Karpas-422 (cell line): ENCODE data around the gene DIAPH3. TPM values are rescaled to one million over a fixed set of nuclear protein-coding genes. Genes with fewer than 3 reads are reported as not detected.
"Not testable (repeated sequence)": the region's sequence is repeated elsewhere in the genome, so short reads cannot be mapped to it uniquely, and the experiment has no call there.

Experiments used
- DNase-seq: peaks from one replicate; pipeline ENCODE4 v3.0.0-alpha.2; 2015
- H2AFZ ChIP-seq: fragments of 200-600 bp; sonication (generic); 2 replicates; pipeline ENCODE4 v1.6.1; 2014; ENCODE audit warnings: antibody characterized with exemption, low read length, mixed read lengths
- H3K27ac ChIP-seq: fragments of 200-600 bp; sonication (generic); 2 replicates; pipeline ENCODE4 v1.5.1; 2014; ENCODE audit warnings: mild to moderate bottlenecking, low read length, moderate library complexity
- H3K27me3 ChIP-seq: fragments of 200-600 bp; sonication (generic); 2 replicates; pipeline ENCODE4 v1.6.1; 2014; ENCODE audit warnings: low read length, mixed read lengths
- H3K36me3 ChIP-seq: fragments of 200-600 bp; sonication (generic); 2 replicates; pipeline ENCODE4 v1.6.1; 2014; ENCODE audit warnings: low read length, mixed read lengths; ENCODE audit not compliant: insufficient read depth
- H3K4me1 ChIP-seq: fragments of 200-600 bp; sonication (generic); 2 replicates; pipeline ENCODE4 v1.6.1; 2014; ENCODE audit warnings: mild to moderate bottlenecking, low read length, mixed read lengths
- H3K4me2 ChIP-seq: fragments of 200-600 bp; sonication (generic); 2 replicates; pipeline ENCODE4 v1.6.1; 2014; ENCODE audit warnings: low read length, low read depth, mild to moderate bottlenecking; ENCODE audit not compliant: poor library complexity, severe bottlenecking
- H3K4me3 ChIP-seq: fragments of 200-600 bp; sonication (generic); 2 replicates; pipeline ENCODE4 v1.5.1; 2014; ENCODE audit warnings: mild to moderate bottlenecking, antibody characterized with exemption, low read length, mixed read lengths
- H3K79me2 ChIP-seq: fragments of 200-600 bp; sonication (generic); 2 replicates; pipeline ENCODE4 v1.6.1; 2014; ENCODE audit warnings: mild to moderate bottlenecking, low read length, mixed read lengths
- H3K9ac ChIP-seq: fragments of 200-600 bp; sonication (generic); 2 replicates; pipeline ENCODE4 v1.6.0; 2014; ENCODE audit warnings: low read length
- H3K9me2 ChIP-seq: fragments of 200-600 bp; sonication (generic), shearing (Covaris generic); replicated peaks from 2 replicates; pipeline ENCODE4 v1.6.0; 2014; ENCODE audit warnings: mild to moderate bottlenecking, low read length, moderate library complexity; ENCODE audit not compliant: insufficient read depth
- H3K9me3 ChIP-seq: fragments of 300-700, 200-600 bp; sonication (generic); 2 replicates; pipeline ENCODE4 v1.6.1; 2014; ENCODE audit warnings: low read length, mixed read lengths
- H4K20me1 ChIP-seq: fragments of 200-600 bp; sonication (generic); 2 replicates; pipeline ENCODE4 v1.6.1; 2014; ENCODE audit warnings: mild to moderate bottlenecking, antibody characterized with exemption, low read length, low read depth; ENCODE audit not compliant: insufficient read depth
- total RNA-seq: library from RNA; depleted of rRNA; stranded (reverse); fragments of >200 nt; shearing (Covaris generic); gene quantifications from 2 replicates; pipeline ENCODE4 v1.2.3, GENCODE V29; 2014; ENCODE audit warnings: low replicate concordance

DIAPH3 gene
- total RNA-seq, 1 experiment from 2014 or later, result 10.0 TPM

- not testable (repeated sequence) for H3K4me3 ChIP-seq, H3K4me2 ChIP-seq, H3K9me2 ChIP-seq, H3K27ac ChIP-seq, H3K9ac ChIP-seq, DNase-seq, H3K4me1 ChIP-seq, H3K9me3 ChIP-seq, H3K27me3 ChIP-seq, H3K36me3 ChIP-seq, H4K20me1 ChIP-seq, H2AFZ ChIP-seq
- peaks cover 30% of the 10 kb centered on the region for H3K79me2 ChIP-seq
Observed at GRCh38 chr13:60048353-60048752, 115.4 kb downstream of the DIAPH3 start.

- no peaks in the 10 kb centered on the region for H3K27me3 ChIP-seq
- peaks cover 10% of the 10 kb centered on the region for H3K4me1 ChIP-seq
- H3K9ac ChIP-seq, result no peak overlapping the region
- no peaks in the 10 kb centered on the region for H3K36me3 ChIP-seq
- no peaks in the 10 kb centered on the region for H3K9me2 ChIP-seq
- H3K4me2 ChIP-seq, result no peak overlapping the region
- H4K20me1 ChIP-seq, result no peaks in the 10 kb centered on the region
- no peak overlapping the region for H3K27ac ChIP-seq
- H3K4me3 ChIP-seq, result no peak overlapping the region
- DNase-seq, result no peak
- no peaks in the 10 kb centered on the region for H3K9me3 ChIP-seq
- H3K79me2 ChIP-seq, result peaks cover 34% of the 10 kb centered on the region
- H2AFZ ChIP-seq, result no peak overlapping the region
Observed at GRCh38 chr13:60047918-60048317, 115.8 kb downstream of the DIAPH3 start.

- no peaks in the 10 kb centered on the region for H3K36me3 ChIP-seq
- H3K79me2 ChIP-seq, result peaks cover 44% of the 10 kb centered on the region
- no peak overlapping the region for H2AFZ ChIP-seq
- no peaks in the 10 kb centered on the region for H3K27me3 ChIP-seq
- H3K4me3 ChIP-seq, result no peak overlapping the region
- no peaks in the 10 kb centered on the region for H3K9me2 ChIP-seq
- H3K9me3 ChIP-seq, result no peaks in the 10 kb centered on the region
- no peak overlapping the region for H3K27ac ChIP-seq
- DNase-seq, result no peak
- no peak overlapping the region for H3K9ac ChIP-seq
- no peak overlapping the region for H3K4me2 ChIP-seq
- no peaks in the 10 kb centered on the region for H4K20me1 ChIP-seq
- peaks cover 10% of the 10 kb centered on the region for H3K4me1 ChIP-seq
Observed at GRCh38 chr13:60044321-60044720, 119.4 kb downstream of the DIAPH3 start.

GRCh38 chr13:60043262-60043661 lies 120.5 kb downstream of the DIAPH3 start:
- H3K4me2 ChIP-seq, result no peak overlapping the region
- DNase-seq, result no peak
- no peak overlapping the region; the same call in 1 of the 2 replicates for H3K27ac ChIP-seq
- H3K9me3 ChIP-seq, result no peaks in the 10 kb centered on the region
- 0 out of 2 replicates have a peak overlapping the region, but pooled peaks have one; percentile 49 for H2AFZ ChIP-seq
- no peaks in the 10 kb centered on the region for H3K27me3 ChIP-seq
- no peaks in the 10 kb centered on the region for H3K36me3 ChIP-seq
- no peak overlapping the region for H3K4me3 ChIP-seq
- no peaks in the 10 kb centered on the region for H4K20me1 ChIP-seq
- H3K9ac ChIP-seq, result no peak overlapping the region
- H3K4me1 ChIP-seq, result peaks cover 10% of the 10 kb centered on the region
- peaks cover 43% of the 10 kb centered on the region for H3K79me2 ChIP-seq
- no peaks in the 10 kb centered on the region for H3K9me2 ChIP-seq

DNA sequence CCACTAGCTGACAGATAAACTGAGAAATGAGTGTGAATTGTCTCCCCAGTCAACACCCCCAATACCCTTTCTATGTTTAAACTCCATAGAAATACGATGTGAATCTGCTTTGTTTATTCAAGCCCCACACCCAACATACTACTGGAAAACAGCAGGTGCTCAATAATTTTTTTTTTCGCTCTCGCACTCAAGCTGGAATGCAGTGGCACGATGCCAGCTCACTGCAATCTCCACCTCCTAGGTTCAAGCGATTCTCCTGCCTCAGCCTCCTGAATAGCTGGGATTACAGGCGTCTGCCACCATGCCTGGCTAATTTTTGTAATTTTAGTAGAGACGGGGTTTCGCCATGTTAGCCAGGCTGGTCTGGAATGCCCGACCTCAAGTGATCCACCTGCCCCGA lies 123.1 kb downstream of the DIAPH3 start:
- H3K27me3 ChIP-seq, H3K36me3 ChIP-seq, DNase-seq, H3K4me3 ChIP-seq, H3K27ac ChIP-seq, H2AFZ ChIP-seq, H4K20me1 ChIP-seq, H3K9ac ChIP-seq, H3K9me2 ChIP-seq, H3K9me3 ChIP-seq, H3K4me2 ChIP-seq: not testable (repeated sequence)
- peaks cover 28% of the 10 kb centered on the region for H3K79me2 ChIP-seq
- H3K4me1 ChIP-seq, result peaks cover 10% of the 10 kb centered on the region

DNA sequence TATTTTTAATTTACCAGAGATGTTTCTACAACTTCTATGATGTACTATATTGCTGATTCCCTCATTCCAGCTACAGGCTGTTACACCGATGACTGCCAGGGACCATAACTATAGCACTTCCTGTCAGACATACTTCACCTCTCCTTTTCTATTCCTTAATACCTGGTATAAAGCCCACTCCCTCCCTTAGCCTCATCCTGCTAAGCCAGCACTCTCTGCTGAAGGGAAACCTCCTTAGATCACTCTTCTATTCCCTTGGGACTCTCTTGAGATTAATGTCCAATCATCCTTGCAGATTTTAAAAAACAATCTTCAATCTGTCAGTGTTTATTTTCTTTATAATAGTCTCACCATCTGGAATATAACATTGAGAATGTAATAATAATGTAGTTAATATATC lies 127.9 kb downstream of the DIAPH3 start:
- Histone ChIP-seq H4K20me1 (no peaks in the 10 kb centered on the region), H3K4me3 (no peak overlapping the region), H3K79me2 (0 out of 2 replicates have a peak, but pooled peaks cover 7% of the 10 kb centered on the region), H3K27me3 (no peaks in the 10 kb centered on the region), H3K36me3 (no peaks in the 10 kb centered on the region), H3K9ac (no peak overlapping the region), H3K9me2 (no peaks in the 10 kb centered on the region), H3K27ac (no peak overlapping the region), H3K9me3 (no peaks in the 10 kb centered on the region), H2AFZ (no peak overlapping the region), H3K4me2 (no peak overlapping the region), H3K4me1 (peaks cover 17% of the 10 kb centered on the region)
- no peak for DNase-seq

GRCh38 chr13:60032851-60033250 lies 130.9 kb downstream of the DIAPH3 start:
- H3K4me2 ChIP-seq, result peak overlapping the region; percentile 20
- no peaks in the 10 kb centered on the region for H3K36me3 ChIP-seq
- H3K27ac ChIP-seq, result no peak overlapping the region
- peaks cover 17% of the 10 kb centered on the region for H3K4me1 ChIP-seq
- DNase-seq, result peak; percentile 52
- H3K9ac ChIP-seq, result no peak overlapping the region
- 0 out of 2 replicates have a peak, but pooled peaks cover 4% of the 10 kb centered on the region for H3K79me2 ChIP-seq
- no peak overlapping the region for H2AFZ ChIP-seq
- no peak overlapping the region for H3K4me3 ChIP-seq
- H3K9me3 ChIP-seq, result no peaks in the 10 kb centered on the region
- no peaks in the 10 kb centered on the region for H3K27me3 ChIP-seq
- no peaks in the 10 kb centered on the region for H4K20me1 ChIP-seq
- H3K9me2 ChIP-seq, result no peaks in the 10 kb centered on the region

GRCh38 chr13:60028021-60028420 lies 135.7 kb downstream of the DIAPH3 start:
- no peaks in the 10 kb centered on the region for H3K27me3 ChIP-seq
- peaks cover 9% of the 10 kb centered on the region for H3K4me1 ChIP-seq
- no peaks in the 10 kb centered on the region for H3K9me2 ChIP-seq
- no peaks in the 10 kb centered on the region for H4K20me1 ChIP-seq
- H3K36me3 ChIP-seq, result no peaks in the 10 kb centered on the region
- H3K9ac ChIP-seq, result no peak overlapping the region
- DNase-seq, result no peak
- no peak overlapping the region for H3K27ac ChIP-seq
- H2AFZ ChIP-seq, result no peak overlapping the region
- 0 out of 2 replicates have a peak, but pooled peaks cover 6% of the 10 kb centered on the region for H3K9me3 ChIP-seq
- H3K4me3 ChIP-seq, result no peak overlapping the region
- H3K4me2 ChIP-seq, result no peak overlapping the region
- H3K79me2 ChIP-seq, result 0 out of 2 replicates have a peak, but pooled peaks cover 7% of the 10 kb centered on the region

DNA sequence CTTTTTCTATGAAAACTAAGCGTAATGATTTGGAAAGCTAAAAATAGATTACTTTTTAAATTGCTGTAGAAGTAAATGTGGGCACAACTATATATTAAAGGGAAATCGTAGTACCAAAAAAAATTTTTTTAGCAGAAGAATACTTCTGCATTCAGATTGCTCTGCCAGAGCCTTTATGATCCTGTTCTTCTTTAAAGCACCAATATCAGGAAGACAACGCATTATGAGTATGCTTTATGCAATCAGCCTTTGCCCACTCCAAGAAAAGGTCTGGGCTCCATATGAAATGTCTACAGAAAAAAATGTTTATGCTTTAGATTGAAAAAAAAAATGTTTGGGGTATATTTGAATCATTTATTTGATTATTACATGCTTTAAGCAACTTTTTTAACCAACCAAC lies 137.4 kb downstream of the DIAPH3 start:
- no peak overlapping the region for H2AFZ ChIP-seq
- no peak overlapping the region for H3K27ac ChIP-seq
- DNase-seq, result no peak
- H3K79me2 ChIP-seq, result 0 out of 2 replicates have a peak, but pooled peaks cover 7% of the 10 kb centered on the region
- H3K4me1 ChIP-seq, result no peaks in the 10 kb centered on the region
- no peak overlapping the region for H3K4me2 ChIP-seq
- H3K27me3 ChIP-seq, result no peaks in the 10 kb centered on the region
- 0 out of 2 replicates have a peak, but pooled peaks cover 6% of the 10 kb centered on the region for H3K9me3 ChIP-seq
- H3K9ac ChIP-seq, result no peak overlapping the region
- H3K4me3 ChIP-seq, result no peak overlapping the region
- no peaks in the 10 kb centered on the region for H3K9me2 ChIP-seq
- no peaks in the 10 kb centered on the region for H3K36me3 ChIP-seq
- H4K20me1 ChIP-seq, result no peaks in the 10 kb centered on the region
